ENCODE measurements around the gene CAST. TPM values are rescaled to one million over a fixed set of nuclear protein-coding genes. Genes with fewer than 3 reads are reported as not detected.

CAST gene
- total and polyA plus RNA-seq, 4 experiments from 2014 or later: 24.0 to 207 (median 147) TPM

DNA sequence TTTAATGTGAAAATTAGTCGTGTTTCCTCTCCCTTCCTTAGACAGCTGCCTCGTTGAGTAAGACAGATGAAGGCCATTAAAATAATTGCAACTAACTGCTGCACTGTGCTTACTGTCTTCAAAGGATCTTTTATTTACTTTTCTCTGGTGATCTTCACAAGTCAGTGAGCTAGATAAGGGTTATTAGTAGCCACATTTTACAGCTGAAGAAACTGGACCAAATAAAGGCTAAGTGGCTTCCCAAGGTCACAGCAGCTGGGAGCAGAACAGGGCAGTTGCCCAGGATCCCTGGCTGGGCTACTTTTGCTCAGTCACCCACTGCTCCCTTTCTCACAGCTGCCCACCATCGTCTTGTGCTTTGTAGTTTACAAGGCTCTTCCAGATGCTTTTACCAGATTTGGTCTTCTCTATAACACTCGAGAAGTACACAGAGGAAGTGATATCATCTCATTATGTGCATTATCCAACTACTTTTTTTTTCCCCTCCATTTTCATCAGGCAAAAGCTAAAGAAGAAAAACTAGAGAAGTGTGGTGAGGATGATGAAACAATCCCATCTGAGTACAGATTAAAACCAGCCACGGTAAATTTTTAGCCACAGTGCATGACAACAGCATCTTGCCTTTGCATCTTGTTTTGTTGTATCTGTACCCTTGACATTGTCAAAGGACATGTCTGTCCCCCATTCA lies 83.8 kb downstream of the CAST start:
- Histone ChIP-seq H3K36me3 (ENCODE audit: insufficient read depth, low read length) (peaks cover 87% of the 10 kb centered on the region), H3K4me3 (ENCODE audit: low read length in 2 of 2) (no peak overlapping the region), H3K9me3 (ENCODE audit: control insufficient read depth in 1 of 2, low read length in 2 of 2) (no peaks in the 10 kb centered on the region), H3K27ac (ENCODE audit: low read depth, low read length) (no peak overlapping the region), H3K27me3 (ENCODE audit: insufficient read depth, low read length) (no peaks in the 10 kb centered on the region), H3K4me1 (ENCODE audit: insufficient read depth, low read length) (no peaks in the 10 kb centered on the region)
- Mint-ChIP-seq H3K9me3 (no peaks in the 10 kb centered on the region), H3K4me1 (no peaks in the 10 kb centered on the region), H3K4me3 (no peak overlapping the region), H3K27me3 (no peaks in the 10 kb centered on the region), H3K27ac (peak overlapping the region in 5 of 7 donors; percentile 41 to 94 (median 71)), H3K36me3 (peaks cover 60 to 92% of the 10 kb centered on the region in 2 donors)
- no peak for DNase-seq
- ChIA-PET CTCF (ENCODE audit: partially characterized antibody) (interaction anchor here (0.9 to 2.8 kb wide), 6 partner anchors 8 to 415 kb away, joined by 3 to 14 read pairs (median 4); no protein-coding TSS in a partner anchor), POLR2A (ENCODE audit: partially characterized antibody) (interaction anchor here (0.7 kb wide), 1 partner anchor 416 kb away, joined by 3 read pairs; no protein-coding TSS in a partner anchor)
- intact Hi-C loops (cut with micrococcal nuclease): no loop called here

DNA sequence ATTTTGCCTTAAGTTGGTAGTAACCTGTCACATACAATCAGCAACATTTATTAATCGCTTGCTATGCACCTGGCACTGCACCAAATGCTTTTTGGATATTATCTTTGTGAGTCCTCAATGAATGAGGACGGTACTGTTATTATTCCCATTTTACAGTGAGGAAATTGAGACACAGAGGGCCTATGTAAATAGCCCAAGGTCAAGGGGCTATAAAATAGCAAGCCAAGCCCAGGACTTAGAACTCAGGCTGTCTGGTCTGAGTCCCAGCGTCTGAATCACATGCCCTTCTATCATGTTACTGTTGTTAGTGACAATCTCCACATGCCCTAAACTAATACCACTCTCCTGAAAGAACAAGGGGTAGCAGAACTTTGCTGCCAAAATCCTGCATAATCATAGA lies 85.5 kb downstream of the CAST start:
- no peak overlapping the region for H3K27ac ChIP-seq (ENCODE audit: low read depth, low read length)
- H3K4me3 ChIP-seq (ENCODE audit: low read length in 2 of 2): no peak overlapping the region
- Mint-ChIP-seq H3K4me3 (no peak overlapping the region), H3K36me3 (peaks cover 48 to 89% of the 10 kb centered on the region in 2 donors), H3K27ac (peak overlapping the region in 3 of 7 donors; percentile 8 to 23 (median 13)), H3K4me1 (no peaks in the 10 kb centered on the region), H3K9me3 (no peaks in the 10 kb centered on the region), H3K27me3 (no peaks in the 10 kb centered on the region)
- intact Hi-C loops (cut with micrococcal nuclease): no loop called here
- CTCF ChIA-PET (ENCODE audit: partially characterized antibody): interaction anchor here (7.2 kb wide), 1 partner anchor 414 kb away, joined by 104 read pairs; no protein-coding TSS in a partner anchor
- H3K27me3 ChIP-seq (ENCODE audit: insufficient read depth, low read length): no peaks in the 10 kb centered on the region
- H3K9me3 ChIP-seq (ENCODE audit: control insufficient read depth in 1 of 2, low read length in 2 of 2): no peaks in the 10 kb centered on the region
- H3K36me3 ChIP-seq (ENCODE audit: insufficient read depth, low read length): peaks cover 70% of the 10 kb centered on the region
- POLR2A ChIA-PET (ENCODE audit: partially characterized antibody): no interaction called here
- no peaks in the 10 kb centered on the region for H3K4me1 ChIP-seq (ENCODE audit: insufficient read depth, low read length)
- DNase-seq: no peak

DNA sequence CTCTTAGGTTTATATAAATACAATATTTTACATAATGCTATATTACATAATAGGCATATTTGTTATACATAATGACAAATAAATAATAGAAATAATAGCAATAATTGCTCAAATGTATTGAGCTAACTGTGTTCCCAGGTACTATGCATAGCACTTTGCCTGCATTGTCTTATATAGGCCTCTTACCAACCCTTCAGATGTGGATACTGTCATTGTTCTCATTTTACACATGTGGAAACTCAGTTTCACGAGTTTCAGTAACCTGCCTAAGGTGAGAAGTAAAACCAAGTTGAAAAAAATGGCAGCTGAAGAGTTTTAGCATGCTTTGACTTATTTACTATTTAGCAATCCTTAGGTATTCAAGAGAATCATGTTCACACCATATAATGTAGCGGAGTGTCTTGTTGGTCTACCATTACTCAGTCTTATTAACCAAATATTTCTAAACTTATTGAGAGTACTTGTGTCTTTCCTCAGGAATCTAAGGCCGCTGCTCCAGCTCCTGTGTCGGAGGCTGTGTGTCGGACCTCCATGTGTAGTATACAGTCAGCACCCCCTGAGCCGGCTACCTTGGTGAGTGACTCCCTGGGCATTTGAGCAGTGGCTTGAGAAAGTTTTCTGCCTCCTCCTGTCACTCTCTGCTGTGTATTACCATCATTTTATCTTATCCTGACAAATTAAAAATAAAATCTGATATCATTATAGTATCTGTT lies 88.1 kb downstream of the CAST start:
- Histone ChIP-seq H3K36me3 (ENCODE audit: insufficient read depth, low read length) (peaks cover 69% of the 10 kb centered on the region), H3K4me3 (ENCODE audit: low read length in 2 of 2) (no peak overlapping the region), H3K4me1 (ENCODE audit: insufficient read depth, low read length) (no peaks in the 10 kb centered on the region), H3K27me3 (ENCODE audit: insufficient read depth, low read length) (no peaks in the 10 kb centered on the region), H3K9me3 (ENCODE audit: control insufficient read depth in 1 of 2, low read length in 2 of 2) (no peaks in the 10 kb centered on the region), H3K27ac (ENCODE audit: low read depth, low read length) (no peak overlapping the region)
- POLR2A ChIA-PET (ENCODE audit: partially characterized antibody): no interaction called here
- CTCF ChIA-PET (ENCODE audit: partially characterized antibody): interaction anchor here (1.3 to 7.2 kb wide), 6 partner anchors 13 to 412 kb away, joined by 3 to 104 read pairs (median 18); no protein-coding TSS in a partner anchor
- Mint-ChIP-seq H3K36me3 (peaks cover 41 to 87% of the 10 kb centered on the region in 2 donors), H3K9me3 (no peaks in the 10 kb centered on the region), H3K27me3 (no peaks in the 10 kb centered on the region), H3K4me3 (no peak overlapping the region), H3K4me1 (no peaks in the 10 kb centered on the region), H3K27ac (peak overlapping the region in 1 of 7 donors; percentile 23)
- intact Hi-C loops (cut with micrococcal nuclease): loop anchor here (10.0 kb wide), 1 partner anchor 255 kb away; no protein-coding TSS in a partner anchor
- no peak for DNase-seq

DNA sequence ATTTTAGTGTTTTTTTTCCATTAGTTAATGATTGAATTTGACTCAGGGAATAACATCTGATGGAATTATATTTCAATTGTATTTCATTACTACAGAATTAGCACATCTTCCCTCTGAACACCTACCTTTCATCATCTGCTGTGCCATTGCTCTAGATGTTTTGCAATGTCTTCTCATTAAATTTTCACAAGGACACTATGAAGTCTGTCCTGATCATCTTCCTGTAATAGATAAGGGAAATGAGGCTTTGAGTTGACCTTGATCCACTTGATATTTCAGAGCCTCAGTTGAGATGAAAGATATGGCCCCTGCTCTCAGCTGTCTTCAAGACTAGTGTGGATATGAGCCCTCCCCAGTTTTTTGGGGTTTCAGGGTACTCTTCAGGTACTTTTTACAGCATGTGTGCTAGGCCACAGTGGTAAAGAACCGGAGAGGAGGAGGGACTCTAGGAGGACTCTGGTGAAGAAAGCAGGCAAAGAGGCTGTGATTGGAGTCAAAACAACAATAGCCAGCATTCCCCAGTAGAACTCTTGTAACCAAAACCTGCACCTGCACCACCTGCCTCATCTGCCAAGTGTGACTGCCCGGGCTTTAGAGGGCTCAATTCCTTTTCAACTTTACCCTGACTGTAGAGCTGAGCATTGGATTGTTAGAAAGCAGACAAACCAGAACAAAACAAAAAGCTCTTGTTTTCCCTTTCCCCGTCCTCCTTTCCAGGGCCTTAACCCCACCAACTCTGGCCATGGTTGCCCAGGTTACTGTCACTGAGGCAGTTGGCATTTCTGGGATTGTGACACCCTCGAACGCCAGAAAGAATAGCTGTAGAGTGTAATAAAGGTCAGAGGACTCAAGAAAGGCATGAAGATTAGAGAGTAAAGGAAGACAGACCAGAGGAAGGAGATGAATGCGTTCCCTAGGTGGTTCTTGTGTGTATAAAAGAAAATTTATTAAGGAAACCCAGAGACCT lies 89.3 kb downstream of the CAST start:
- Mint-ChIP-seq H3K4me1 (no peaks in the 10 kb centered on the region), H3K4me3 (no peak overlapping the region), H3K9me3 (no peaks in the 10 kb centered on the region), H3K27ac (peak overlapping the region; percentile 2 to 84 (median 50)), H3K36me3 (peaks cover 48 to 84% of the 10 kb centered on the region in 2 donors), H3K27me3 (no peaks in the 10 kb centered on the region)
- H3K9me3 ChIP-seq (ENCODE audit: control insufficient read depth in 1 of 2, low read length in 2 of 2): no peaks in the 10 kb centered on the region
- H3K36me3 ChIP-seq (ENCODE audit: insufficient read depth, low read length): peaks cover 71% of the 10 kb centered on the region
- H3K27ac ChIP-seq (ENCODE audit: low read depth, low read length): no peak overlapping the region
- no peak overlapping the region for H3K4me3 ChIP-seq (ENCODE audit: low read length in 2 of 2)
- no peaks in the 10 kb centered on the region for H3K27me3 ChIP-seq (ENCODE audit: insufficient read depth, low read length)
- intact Hi-C loops (cut with micrococcal nuclease): loop anchor here (1.0 to 10.0 kb wide), 5 partner anchors 72 to 411 kb away; no protein-coding TSS in a partner anchor
- no peak for DNase-seq
- no peaks in the 10 kb centered on the region for H3K4me1 ChIP-seq (ENCODE audit: insufficient read depth, low read length)
- ChIA-PET POLR2A (ENCODE audit: partially characterized antibody) (interaction anchor here (0.9 to 2.2 kb wide), 6 partner anchors 9 to 412 kb away, joined by 3 to 6 read pairs (median 4); partner anchors contain the start of genes ERAP2 and LNPEP), CTCF (ENCODE audit: partially characterized antibody) (interaction anchor here (0.7 to 7.2 kb wide), 37 partner anchors 10 to 416 kb away, joined by 3 to 104 read pairs (median 5); partner anchors contain the start of genes ERAP1 and LIX1)

DNA sequence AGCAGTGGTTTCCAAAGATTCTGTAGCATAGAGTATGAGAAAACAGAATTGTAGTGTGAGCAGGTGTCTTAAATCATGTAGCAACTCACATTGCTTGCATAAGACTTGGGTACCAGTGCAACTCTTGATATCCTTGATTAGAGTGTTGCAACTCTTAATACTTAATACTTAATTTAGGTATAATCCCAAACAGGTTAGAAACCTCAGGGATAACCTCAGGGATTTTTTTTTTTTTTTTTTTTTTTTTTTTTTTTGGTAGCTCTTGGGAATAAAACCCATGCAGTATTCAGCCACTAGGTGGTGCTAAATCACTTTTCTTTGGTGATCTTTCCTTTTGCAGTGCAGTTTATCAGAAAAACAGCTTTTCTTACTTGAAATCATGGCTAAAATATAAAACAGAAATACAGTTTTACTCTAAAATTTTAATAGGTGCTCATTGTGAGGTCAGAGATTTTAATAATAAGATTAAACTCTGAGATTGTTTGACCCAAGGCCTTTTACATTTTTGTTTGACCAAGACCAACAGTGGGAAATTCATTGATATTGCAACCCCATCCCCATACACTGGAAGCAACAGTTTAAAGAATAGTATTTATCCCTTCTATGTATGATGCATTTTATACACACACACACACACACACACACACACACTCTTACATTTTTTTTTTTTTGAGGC lies 90.3 kb downstream of the CAST start:
- intact Hi-C loops (cut with micrococcal nuclease): loop anchor here (1.0 to 10.0 kb wide), 5 partner anchors 71 to 410 kb away; no protein-coding TSS in a partner anchor
- Histone ChIP-seq H3K36me3 (ENCODE audit: insufficient read depth, low read length) (peaks cover 72% of the 10 kb centered on the region), H3K9me3 (ENCODE audit: control insufficient read depth in 1 of 2, low read length in 2 of 2) (no peaks in the 10 kb centered on the region), H3K27me3 (ENCODE audit: insufficient read depth, low read length) (no peaks in the 10 kb centered on the region), H3K4me1 (ENCODE audit: insufficient read depth, low read length) (no peaks in the 10 kb centered on the region), H3K27ac (ENCODE audit: low read depth, low read length) (no peak overlapping the region), H3K4me3 (ENCODE audit: low read length in 2 of 2) (no peak overlapping the region)
- ChIA-PET POLR2A (ENCODE audit: partially characterized antibody) (interaction anchor here (1.0 to 2.2 kb wide), 4 partner anchors 56 to 409 kb away, joined by 3 to 6 read pairs (median 5); partner anchors contain the start of genes ERAP2 and LNPEP), CTCF (ENCODE audit: partially characterized antibody) (interaction anchor here (0.6 to 7.2 kb wide), 57 partner anchors 10 to 1030 kb away, joined by 3 to 104 read pairs (median 4); partner anchors contain the start of genes ERAP1, ERAP2 and LIX1)
- H3K36me3 Mint-ChIP-seq: peaks cover 53 to 85% of the 10 kb centered on the region in 2 donors
- peak; percentile 44 to 66 (median 62) for DNase-seq
- no peaks in the 10 kb centered on the region for H3K27me3 Mint-ChIP-seq
- no peaks in the 10 kb centered on the region for H3K9me3 Mint-ChIP-seq
- peak overlapping the region in 3 of 7 donors; percentile 10 to 84 (median 50) for H3K27ac Mint-ChIP-seq
- H3K4me1 Mint-ChIP-seq: peaks cover 0 to 3% (median under 1%) of the 10 kb centered on the region in 4 donors
- H3K4me3 Mint-ChIP-seq: no peak overlapping the region

DNA sequence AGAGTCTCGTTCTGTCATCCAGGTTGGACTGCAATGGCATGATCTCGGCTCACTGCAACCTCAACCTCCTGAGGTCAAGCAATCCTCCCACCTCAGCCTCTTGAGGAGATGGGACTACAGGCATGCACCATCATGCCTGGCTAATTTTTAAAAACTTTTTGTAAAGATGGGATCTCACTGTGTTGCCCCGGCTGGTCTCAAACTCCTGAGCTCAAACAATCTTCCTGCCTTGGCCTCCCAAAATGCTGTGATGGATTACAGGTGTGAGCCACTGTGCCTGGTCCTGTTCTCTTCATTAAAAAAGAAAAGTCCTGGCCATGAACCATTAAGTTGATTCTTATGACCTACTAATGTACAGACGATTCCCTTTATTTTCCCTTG lies 90.8 kb downstream of the CAST start:
- Mint-ChIP-seq H3K9me3 (no peaks in the 10 kb centered on the region), H3K36me3 (peaks cover 53 to 84% of the 10 kb centered on the region in 2 donors), H3K27ac (peak overlapping the region in 3 of 7 donors; percentile 50 to 77 (median 66)), H3K4me1 (peaks cover 0 to 3% (median under 1%) of the 10 kb centered on the region in 4 donors), H3K4me3 (no peak overlapping the region), H3K27me3 (no peaks in the 10 kb centered on the region)
- intact Hi-C loops (cut with micrococcal nuclease): loop anchor here (10.0 kb wide), 1 partner anchor 252 kb away; no protein-coding TSS in a partner anchor
- DNase-seq: no peak
- peaks cover 66% of the 10 kb centered on the region for H3K36me3 ChIP-seq (ENCODE audit: insufficient read depth, low read length)
- no peak overlapping the region for H3K4me3 ChIP-seq (ENCODE audit: low read length in 2 of 2)
- H3K27me3 ChIP-seq (ENCODE audit: insufficient read depth, low read length): no peaks in the 10 kb centered on the region
- no peak overlapping the region for H3K27ac ChIP-seq (ENCODE audit: low read depth, low read length)
- H3K9me3 ChIP-seq (ENCODE audit: control insufficient read depth in 1 of 2, low read length in 2 of 2): no peaks in the 10 kb centered on the region
- POLR2A ChIA-PET (ENCODE audit: partially characterized antibody): interaction anchor here (1.0 to 2.2 kb wide), 4 partner anchors 55 to 409 kb away, joined by 3 to 6 read pairs (median 5); partner anchors contain the start of genes ERAP2 and LNPEP
- no peaks in the 10 kb centered on the region for H3K4me1 ChIP-seq (ENCODE audit: insufficient read depth, low read length)
- CTCF ChIA-PET (ENCODE audit: partially characterized antibody): interaction anchor here (0.6 to 7.2 kb wide), 49 partner anchors 10 to 1030 kb away, joined by 3 to 104 read pairs (median 4); partner anchors contain the start of genes ERAP1 and ERAP2
